Forelimb muscle (tissue), 1 donor: ENCODE results near the gene POLR3GL. TPM values are rescaled to one million over a fixed set of nuclear protein-coding genes. Genes with fewer than 3 reads are reported as not detected.
A peak's percentile ranks its signal among the peaks of the same experiment; 100 is the strongest.

ENCODE experiments used
- DNase-seq: peaks from one replicate; pipeline ENCODE4 v3.0.0-alpha.2; 2013; ENCODE audit warnings: low read depth
- polyA plus RNA-seq: library from polyadenylated mRNA; unstranded; fragments of 120-200 nt; gene quantifications from one replicate; pipeline ENCODE4 v1.2.1, GENCODE V29; 2013; ENCODE audit not compliant: insufficient read length

The POLR3GL gene
- polyA plus RNA-seq, 1 donor: 39.6 TPM

DNA sequence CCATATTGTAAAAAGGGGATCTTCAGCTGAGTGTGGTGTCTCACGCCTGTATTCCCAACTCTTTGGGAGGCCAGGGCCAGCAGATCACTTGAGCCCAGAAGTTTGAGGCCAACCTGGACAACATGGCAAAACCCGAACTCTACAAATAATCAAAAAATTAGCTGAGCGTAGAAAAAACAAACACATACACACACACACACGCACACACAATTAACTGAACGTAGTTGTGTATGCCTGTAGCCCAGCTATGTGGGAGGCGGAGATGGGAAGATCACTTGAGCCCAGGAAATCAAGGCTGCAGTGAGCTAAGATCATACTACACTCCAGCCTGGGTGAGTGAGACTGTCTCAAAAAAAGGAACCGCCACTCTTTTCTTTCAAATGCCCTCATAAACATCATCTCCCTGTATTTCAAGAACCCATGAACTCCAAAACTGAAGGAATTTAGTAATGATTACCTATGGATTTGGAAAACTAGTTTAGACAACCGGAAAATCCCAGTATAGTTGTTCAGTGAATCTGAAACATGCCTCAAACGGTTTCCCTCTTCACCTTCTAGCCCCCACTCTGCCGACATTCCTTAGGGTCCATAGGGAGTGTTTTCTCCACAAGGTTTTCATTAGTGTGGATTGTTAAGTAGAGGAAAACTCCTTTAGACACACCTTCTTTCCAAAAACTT, 27.4 kb downstream of the POLR3GL start:
- DNase-seq: no peak

DNA sequence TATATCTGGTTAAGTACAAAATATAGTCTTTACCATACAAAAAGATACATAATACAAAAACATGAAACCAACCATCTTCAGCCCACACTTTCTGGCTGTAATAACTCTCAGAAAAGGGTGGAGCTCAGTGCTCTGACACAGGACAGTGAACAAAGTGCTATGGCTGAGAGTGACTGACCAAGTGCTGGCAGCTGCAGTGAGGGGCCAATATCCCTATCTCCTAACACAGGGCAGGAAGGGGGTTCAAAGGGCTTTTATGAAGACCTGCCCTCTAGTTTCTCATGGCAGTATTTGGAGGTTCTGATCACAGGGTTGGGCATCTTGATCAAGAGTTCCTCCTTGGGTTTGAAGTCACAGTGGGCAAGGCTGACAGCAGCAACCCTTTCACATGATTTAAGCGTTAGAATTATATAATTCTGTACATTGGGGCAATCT, 28.0 kb downstream of the POLR3GL start:
- no peak for DNase-seq

DNA sequence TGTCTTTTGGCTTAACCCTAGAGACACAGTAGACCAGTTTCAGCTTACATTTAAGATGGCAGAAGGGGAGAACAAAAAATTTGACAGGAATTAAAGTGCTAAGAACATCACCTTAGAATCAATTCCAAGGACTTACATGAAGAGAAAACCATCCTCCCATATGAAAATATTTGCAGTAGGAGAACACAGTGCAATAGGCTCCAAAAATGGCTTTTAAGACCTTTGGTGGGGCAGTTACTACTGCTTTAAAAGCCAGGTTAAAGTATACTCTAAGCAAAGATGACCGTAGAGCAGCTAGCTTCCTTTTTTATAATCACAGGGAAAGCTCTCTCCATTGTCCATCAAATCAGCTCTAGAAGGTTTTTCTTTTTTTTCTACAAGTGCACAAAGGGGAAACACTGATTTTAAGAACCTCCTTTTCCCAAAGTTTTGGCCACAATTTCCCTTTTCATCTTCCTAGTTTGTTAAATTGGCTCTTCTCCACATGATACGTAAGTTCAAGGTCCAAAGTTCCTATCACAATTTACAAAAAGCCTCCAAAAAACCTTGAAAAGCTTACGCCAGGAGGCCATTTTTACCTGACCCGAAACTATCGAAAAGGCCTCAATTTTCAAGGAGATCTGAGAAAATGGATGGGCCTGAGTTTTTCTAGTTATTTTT, 28.6 kb downstream of the POLR3GL start:
- DNase-seq: no peak

DNA sequence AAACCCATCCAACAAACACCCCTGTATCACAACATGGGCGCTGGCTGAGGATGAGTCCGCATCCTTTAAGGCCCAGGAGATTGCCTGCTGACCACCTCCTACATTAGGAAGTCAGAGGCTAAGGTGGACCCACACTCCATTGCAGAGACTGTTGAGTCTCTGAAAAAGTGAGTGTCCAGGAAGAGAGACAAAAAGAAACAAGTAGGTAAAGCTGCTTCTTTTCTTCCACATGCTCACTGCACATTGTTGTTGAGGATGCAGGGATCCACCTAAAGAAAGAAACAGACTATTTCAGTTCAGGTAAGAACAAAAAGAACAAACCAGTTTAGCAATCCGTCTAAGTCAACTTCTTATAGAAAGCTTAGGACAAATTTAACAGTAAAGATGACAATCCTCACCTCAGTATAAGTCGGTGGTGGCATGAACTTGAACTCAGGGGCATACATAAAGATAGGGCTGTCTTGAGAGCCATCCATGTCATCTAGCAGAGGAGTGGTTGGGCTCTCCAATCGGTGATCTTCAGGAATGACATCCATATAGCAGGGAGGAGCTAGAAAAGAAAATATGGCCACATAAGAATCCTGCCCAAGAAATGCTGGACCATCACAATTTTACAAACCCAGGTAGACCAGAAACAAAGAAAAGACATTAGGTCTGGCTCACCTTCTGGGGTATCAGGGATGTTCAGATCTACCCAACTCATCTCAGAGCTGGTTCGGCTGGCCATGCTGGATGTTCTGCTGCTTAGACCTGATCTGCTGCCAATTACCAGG, 29.3 kb downstream of the POLR3GL start:
- DNase-seq: no peak

DNA sequence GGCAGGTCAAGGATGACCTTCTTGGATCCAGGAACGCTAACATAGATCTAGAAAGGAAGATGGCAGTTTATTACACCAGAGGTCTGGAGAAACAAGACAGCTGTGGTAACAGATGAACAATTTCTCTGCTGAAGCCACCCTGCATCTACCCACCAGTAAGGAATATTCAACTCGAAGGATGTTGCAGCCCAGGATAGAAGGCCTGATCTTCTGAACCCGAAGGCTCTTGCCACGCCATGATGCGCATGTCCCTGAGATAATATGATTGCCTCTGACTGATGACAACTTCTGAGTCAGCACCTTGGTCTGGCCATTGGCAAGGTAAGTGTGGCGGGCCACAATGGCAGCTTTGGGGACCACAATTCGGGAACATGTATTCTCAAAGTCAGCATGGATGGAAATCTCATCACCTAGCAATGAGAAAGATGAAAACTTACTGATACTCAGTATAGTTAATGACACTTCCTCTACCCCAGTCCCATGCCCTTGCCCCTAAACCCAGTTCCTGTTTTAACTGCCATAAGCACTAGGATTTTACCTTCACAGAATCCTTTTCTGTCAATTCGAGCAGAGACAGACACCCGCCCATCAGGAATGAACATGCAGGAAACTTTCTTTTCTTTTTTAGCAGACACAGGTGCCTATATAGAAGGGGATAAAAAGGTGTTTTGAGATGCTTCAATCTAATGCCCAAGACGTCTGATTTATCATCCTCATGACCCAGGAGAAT, 30.1 kb downstream of the POLR3GL start:
- DNase-seq: no peak

DNA sequence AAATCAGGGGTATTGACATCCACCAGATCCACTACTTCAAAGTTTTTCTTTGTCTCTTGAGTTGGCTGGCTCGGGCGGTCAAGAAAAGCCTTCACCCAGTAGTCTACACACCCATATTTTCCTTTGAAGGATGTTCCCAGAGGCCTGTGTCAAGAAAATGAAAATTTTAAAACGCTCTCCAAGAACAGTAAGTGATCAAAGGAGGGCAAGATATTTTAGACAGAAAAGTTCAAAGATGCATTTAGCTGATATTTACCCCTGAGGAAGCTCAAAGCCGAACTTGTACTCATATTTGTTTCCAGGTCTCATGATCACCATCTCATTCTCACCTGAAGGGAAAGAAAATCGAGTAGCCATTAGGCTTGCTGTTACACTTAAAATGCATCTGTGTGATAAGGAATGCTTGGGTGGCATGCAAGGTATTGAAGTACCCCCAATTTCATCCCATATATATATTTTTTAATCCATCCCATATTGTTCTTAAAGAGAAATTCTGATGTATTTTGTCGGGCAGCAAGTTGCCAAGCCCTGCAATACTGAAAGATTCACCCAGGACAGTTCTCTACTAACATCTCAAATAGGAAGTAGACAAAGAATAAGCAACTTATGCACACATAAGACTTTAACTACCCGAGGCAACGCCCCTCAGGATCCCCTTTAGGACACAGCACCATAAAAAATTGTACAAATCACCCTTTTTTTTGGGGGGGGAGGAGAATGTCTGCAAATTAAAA, 30.8 kb downstream of the POLR3GL start:
- DNase-seq: no peak

DNA sequence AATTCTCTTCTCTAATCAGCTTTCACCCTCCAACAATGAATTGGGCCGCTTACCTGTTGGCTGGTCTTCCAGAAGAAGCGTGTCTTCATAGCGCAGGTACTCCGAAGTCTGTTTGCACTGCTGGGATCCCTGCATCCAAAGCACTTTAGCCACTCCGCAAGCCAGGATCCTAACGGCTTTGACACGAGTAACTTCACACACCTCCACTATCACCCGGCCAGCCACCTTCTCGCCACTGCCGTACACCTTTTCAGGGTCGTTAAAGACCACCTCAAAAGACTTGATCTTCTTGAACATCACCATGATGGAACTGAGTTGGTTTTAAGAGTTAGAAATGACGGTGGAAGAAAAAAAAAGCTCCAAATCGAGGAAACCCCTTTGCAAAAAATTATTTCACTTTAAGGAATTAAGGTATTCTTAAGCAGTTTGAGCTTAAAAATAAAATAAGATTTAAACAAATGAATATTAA, 31.5 kb downstream of the POLR3GL start:
- DNase-seq: no peak

DNA sequence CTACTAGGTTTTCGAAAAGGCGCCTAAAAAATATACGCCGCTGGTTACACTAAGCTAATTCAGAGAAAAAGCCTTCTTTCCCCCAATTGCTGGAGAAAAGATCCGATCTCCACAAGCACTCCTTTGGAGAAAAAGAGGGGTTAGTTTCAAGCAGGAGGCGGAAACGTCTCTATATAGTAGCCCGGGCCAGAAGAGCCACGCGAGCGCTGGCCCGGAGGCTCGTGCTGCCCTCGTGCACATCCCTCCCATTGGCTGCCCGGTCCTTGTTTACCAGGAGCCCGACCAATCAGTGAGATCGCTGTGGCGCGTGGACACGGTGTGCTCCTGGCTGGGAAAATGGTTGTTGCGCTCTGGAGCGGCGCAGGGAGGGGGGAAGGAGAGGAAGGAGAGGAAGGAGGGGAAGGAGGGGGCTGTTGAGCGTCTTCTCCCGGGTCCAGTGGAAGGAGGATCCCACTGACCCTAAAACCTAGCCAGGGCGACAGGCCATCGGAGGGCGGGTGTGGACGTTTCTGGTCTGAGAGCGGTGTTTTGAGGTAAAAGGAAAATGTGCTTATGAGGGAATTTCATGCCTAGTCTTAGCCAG, 32.0 kb downstream of the POLR3GL start, which contains the start of gene TXNIP:
TSS of gene TXNIP (minus strand) at position 147 of the 583 bp plus-strand sequence. CDS start 313 bp downstream, outside the sequence.
- peak; percentile 97 for DNase-seq

DNA sequence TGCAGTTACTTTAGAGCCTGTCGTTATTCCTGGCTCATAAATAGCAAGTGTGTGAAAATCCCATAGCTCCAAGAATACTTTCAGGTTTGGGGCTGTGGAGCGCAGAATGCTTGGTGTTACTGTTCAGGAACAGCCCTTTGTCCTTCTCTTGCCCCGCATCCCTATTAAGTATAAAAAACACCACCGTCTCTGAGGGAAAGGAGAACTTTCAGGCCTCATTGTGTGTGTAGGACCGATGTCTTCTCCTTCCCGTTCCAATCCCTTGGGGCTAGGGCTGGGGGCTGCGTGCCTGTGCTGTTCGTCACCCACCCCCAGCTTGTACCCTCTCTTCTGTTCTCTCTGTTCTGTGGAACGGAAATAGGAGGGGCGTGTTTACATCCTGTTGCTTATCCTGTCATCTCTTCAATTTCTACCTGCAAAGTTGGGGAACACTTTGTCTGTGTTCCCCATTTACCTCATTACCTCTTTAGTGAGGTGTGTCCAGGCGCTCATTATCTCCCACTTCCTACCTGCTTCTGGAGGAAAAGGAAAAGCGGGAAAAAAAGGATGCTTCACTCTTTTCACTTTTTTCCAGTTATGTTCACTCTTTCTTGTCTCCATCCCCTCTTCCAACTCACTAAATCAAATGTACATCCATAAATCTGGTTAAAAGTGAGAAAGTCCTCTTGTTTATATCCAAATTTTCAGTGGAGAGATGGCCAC, 32.7 kb downstream of the POLR3GL start:
- DNase-seq: no peak

DNA sequence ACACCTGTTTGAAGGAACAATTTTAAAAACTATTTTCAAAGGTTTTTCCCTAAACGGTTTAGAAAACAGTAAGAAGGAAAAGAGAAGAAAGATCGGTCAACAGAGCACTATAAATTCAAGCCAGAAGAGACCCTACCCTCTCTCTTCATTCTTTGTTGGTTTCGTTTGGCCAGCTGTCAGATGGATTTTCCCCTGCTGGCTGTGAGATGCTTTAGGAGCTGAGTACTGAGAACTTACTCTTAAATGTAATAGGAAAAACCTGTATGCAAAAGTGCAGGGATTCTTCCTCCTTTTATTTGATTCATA, 33.2 kb downstream of the POLR3GL start:
- DNase-seq: no peak

DNA sequence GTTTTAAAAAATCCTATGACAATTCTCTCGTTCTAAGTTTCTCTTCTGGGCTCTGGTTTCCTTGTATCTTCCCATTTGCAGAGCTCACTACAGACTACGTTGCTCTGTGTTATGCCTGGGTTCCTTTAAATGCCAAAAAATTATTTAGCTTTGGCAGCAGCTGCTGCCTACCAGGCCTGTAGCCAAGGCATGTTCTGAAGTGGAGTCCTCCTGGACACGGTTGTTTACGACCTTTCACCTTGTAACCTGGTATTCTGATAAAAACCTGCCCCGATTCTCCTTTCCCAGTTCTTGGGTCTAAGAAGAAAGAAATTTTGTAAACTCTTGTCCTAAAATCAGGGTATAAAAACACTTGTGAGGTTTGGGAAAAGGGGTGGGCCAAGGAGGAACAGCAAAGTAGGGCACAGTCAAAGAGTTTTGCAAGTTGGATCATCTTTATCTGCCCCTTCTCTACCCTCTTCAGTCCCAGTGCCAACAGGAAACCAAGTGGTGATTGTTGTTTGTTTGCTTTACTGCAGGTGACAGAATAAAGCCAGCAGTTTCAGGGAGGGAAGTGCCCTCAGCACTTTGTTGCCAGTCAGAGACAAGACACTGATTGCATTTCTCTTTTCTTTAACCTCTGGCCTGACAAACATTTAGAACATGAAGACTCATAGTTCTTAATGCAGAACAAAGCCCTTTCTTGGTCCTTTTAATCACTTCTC, 35.0 kb downstream of the POLR3GL start:
- no peak for DNase-seq

DNA sequence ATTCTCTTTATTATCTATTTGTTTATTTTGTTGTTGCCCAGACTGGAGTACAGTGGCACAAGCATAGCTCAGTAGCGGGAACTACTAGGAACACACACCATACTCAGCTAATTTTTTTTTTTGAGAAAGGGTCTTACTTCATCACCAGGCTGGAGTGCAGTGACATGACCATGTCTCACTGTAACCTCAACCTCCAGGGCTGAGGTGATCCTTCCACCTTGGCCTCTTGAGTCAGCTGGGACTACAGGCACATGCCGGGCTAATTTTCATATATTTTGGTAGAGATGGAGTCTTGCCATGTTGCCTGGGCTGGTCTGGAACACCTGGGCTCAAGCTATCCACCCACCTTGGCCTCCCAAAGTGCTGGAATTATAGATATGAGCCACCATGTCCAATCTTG, 37.2 kb downstream of the POLR3GL start:
- DNase-seq: no peak

DNA sequence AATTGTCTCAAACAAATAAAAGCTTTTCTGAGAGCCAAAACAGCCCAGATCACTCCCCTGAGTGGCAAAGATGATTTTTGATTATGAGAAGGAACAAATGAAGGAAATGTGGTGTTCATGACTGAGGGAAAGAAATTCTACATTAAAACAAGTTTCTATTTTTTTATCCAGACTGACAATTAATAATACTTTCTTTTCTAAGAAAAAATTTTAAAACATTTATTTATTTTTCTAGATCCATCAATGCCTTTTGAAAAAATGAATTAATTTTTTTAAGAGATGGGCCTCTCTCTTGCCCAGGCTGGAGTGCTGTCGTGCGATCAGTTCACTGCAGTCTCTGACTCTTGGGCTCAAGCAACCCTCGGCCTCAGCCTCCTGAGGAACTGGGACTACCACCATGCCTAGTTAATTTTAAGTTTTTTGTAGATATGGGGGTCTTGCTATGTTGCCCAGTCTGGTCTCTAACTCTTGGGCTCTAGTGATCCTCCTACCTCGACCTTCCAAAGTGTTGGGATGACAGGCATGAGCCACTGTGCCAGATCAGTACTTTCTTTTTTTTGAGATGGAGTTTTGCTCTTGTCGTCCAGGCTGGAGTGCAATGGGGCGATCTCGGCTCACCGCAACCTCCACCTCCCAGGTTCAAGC, 43.1 kb downstream of the POLR3GL start:
- no peak for DNase-seq

DNA sequence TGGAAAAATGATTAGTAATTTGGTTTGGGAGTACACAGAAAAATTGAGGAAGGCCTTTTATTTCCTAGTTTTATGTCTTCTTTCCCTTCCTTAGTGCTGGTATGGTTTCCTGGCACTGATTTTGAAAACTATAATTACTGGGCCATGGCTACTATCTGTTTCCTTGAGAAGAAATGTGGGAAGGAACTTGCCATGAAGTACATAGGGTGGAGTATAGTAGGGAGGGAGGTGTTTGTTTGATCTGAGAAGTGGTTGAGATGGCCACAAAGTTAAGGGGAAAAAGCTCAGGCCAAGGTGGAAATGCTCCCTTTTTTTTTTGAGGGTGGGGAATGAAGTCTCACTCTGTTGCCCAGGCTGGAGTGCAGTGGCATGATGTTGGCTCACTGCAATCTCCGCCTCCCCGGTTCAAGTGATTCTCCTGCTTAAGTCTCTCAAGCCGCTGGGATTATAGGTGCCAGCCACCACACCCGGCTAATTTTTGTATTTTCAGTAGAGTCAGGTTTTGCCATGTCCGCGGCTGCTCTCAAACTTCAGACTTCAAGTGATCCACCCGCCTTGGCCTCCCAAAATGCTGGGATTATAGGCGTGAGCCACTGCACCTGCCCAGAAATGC, 45.7 kb downstream of the POLR3GL start:
- no peak for DNase-seq

DNA sequence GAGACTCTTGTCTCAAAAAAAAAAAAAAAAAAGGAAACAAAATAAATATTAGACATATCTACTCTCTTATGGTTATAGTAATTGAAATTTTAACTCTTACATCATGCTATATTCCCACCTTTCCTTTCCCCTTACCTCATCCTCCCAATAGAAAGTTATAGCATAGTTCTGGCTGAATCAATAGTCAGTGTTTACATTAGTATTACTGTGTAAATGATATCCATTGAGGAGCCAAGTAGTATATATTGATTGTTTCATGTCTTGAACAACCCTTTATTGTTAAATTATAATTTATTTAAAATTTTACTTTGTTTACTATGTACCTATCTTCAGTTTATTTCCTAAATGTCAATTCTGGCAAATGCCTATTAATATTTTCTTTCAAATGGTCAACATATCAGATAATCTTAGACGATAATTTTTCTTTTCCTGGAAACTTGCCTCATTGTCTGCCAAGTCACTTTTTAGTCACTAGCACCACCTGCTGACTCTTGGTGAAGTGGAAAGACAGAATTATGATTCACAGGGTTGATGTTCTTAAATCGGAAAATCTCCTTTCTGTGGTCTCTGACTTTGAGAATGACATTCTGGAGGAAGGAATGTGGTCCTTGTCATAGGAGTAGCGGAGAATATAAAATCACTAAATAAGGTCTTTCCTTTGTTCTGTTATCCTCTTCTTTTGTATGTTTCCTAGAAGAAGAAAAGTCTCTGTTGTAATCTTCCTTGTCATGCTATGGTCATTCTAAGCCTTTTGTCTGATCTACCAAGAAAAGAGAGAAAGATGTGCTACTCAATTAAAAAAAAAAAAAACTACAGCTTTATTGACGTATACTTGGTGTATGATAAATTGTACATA, 48.4 kb downstream of the POLR3GL start:
- no peak for DNase-seq

DNA sequence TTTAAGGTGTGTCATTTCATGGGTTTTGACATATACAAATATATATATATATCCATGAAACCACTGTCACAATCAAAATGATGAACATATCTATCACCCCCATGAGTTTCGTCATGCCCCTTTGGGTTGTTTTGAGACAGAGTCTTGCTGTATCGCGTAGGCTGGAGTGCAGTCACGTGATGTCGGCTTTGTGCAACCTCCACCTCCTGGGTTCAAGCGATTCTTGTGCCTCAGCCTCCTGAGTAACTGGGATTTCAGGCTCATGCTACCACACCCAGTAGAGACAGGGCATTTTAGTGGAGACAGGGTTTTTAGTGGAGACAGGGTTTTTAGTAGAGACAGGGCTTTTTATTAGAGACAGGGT, 49.1 kb downstream of the POLR3GL start:
- DNase-seq: no peak

DNA sequence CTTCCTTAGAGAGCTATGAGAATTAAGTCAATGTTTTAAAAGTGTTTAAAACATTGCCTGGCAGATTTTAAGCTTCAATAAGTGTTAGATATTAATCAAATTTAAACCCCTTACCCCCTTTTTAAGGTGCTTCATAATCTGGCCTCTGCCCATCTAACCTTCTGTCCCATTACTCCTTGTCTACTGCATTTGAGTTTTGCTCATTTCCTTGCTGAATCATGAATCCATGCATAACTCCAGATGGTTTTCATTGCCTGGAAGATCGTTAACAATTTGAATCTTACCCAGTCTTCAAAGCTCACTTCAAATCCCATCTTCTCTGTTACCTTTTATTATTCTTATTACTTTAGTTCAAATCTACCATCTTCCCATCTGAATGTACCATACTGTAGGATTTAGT, 52.4 kb downstream of the POLR3GL start:
- DNase-seq: no peak
